Neural progenitor cell (in vitro differentiated cells): ENCODE measurements around the gene MFSD12.

Source experiments
- CTCF ChIP-seq: fragments of 200-600 bp; sonication (generic); IDR thresholded peaks from 2 replicates; pipeline ENCODE4 v1.5.1; 2017; ENCODE audit warnings: antibody characterized with exemption, mild to moderate bottlenecking
- EZH2 ChIP-seq: fragments of 200-600 bp; sonication (generic); IDR thresholded peaks from 2 replicates; pipeline ENCODE4 v1.6.1; 2017; ENCODE audit warnings: antibody characterized with exemption, mild to moderate bottlenecking, moderate library complexity
- EZH2phosphoT487 ChIP-seq: fragments of 200-600 bp; sonication (generic); IDR thresholded peaks from 2 replicates; pipeline ENCODE4 v1.6.1; 2017; ENCODE audit warnings: antibody characterized with exemption

- TF ChIP-seq CTCF (no peak), EZH2phosphoT487 (no peak), EZH2 (no peak)
Observed at GRCh38 chr19:3549816-3550215, 7.6 kb downstream of the MFSD12 start.
